Adrenal gland (tissue), 5 donors: ENCODE measurements around the gene IMMT.

ENCODE experiments used
- CTCF ChIP-seq, 6 experiments: fragments of 450-650 bp in 4 of 6; fragments of 200-600 bp in 2 of 6; sonication (generic) in 1 of 6; IDR thresholded peaks; 1 replicate in 5 of 6; 2 replicates in 1 of 6; pipeline versions ENCODE4 v1.5.1 to v1.8.0; 2016 to 2021; ENCODE audit warnings: antibody characterized with exemption in 6 of 6, mild to moderate bottlenecking in 2 of 6, moderate library complexity in 1 of 6
- POLR2A ChIP-seq, 2 donors: fragments of 450-650 bp; IDR thresholded peaks; one replicate each; pipeline ENCODE4 v1.6.1; 2017; ENCODE audit warnings: antibody characterized with exemption in 2 of 2, mild to moderate bottlenecking in 2 of 2, moderate library complexity in 1 of 2
- donor health status: DM: no; HTN: no; CAD: no.

DNA sequence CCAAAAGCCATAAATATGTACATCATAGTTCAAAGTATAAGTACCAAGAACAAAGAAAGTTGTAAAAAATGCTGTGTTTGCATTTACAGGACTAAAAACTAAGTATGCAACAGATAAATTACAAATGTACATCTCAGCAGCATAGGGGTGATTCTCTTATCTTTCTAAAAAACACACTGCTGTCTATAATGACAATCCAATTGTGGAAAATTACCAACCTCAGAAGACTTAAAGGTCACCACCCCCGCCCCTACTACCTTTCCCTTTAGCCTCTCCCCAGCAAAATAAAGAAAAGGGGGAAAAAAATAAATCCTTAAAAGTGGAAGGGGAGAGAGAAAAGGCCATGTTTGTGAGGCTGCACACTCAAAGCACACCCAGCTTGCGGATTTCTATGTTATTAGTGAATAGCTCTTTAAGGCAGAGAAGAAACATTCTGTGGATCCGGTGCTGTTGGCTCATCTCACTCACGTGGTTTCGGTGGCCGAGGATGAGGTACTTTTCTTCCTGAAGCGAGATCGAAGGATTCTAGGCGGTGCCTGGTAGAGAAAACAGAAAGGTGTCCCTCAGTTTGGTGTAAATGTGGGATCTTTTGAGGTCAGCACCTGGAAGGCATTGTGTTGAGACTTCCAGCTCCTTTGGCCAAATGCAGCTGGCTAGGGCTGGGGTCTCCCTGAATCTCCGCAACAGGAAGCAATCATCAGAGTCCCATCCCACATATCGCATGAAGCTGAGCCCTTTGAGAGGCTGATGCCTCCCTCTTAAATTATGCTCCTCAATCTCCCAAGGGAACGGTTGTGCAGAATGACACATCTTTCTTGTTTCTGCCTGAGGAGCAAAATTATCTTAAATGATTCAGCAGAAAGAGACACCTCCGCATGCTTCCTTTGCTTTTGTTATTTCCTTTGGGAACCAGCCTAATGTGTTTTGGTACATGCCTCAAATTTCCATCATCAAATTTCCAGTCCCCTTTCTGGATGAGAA lies 21.6 kb upstream of the IMMT start:
- no peak for TF ChIP-seq CTCF (IDR thresholded peaks at IDR 0.05)
- TF ChIP-seq POLR2A (IDR thresholded peaks at IDR 0.05): no peak
